Left ventricle myocardium inferior (tissue), 1 donor: ENCODE data around the gene FNTB. TPM values are rescaled to one million over a fixed set of nuclear protein-coding genes. Genes with fewer than 3 reads are reported as not detected.

Experiments used
- DNase-seq: peaks from one replicate; pipeline ENCODE4 v3.0.0-alpha.2; 2020
- H3K27ac ChIP-seq: fragments of 200-600 bp; replicated peaks from 2 replicates; pipeline ENCODE4 v1.8.0; 2021
- H3K27me3 ChIP-seq: fragments of 200-600 bp; 2 replicates; pipeline ENCODE4 v1.8.0; 2021; ENCODE audit warnings: low read depth
- H3K36me3 ChIP-seq: fragments of 200-600 bp; 2 replicates; pipeline ENCODE4 v1.8.0; 2021
- H3K4me1 ChIP-seq: fragments of 200-600 bp; 2 replicates; pipeline ENCODE4 v1.8.0; 2021
- H3K4me3 ChIP-seq: fragments of 200-600 bp; 2 replicates; pipeline ENCODE4 v1.8.0; 2021; ENCODE audit warnings: mild to moderate bottlenecking, moderate library complexity
- H3K9me3 ChIP-seq: fragments of 200-600 bp; replicated peaks from 2 replicates; pipeline ENCODE4 v1.8.0; 2021
- CTCF ChIP-seq: fragments of 200-600 bp; IDR thresholded peaks from 2 replicates; pipeline ENCODE4 v1.8.0; 2021; ENCODE audit warnings: antibody characterized with exemption, mild to moderate bottlenecking, borderline replicate concordance
- intact Hi-C: fragments of 100-400 bp; cut with micrococcal nuclease; formaldehyde crosslinking; loops from one replicate; pipeline ENCODE4 v1.11.0; 2022
- total RNA-seq: library from RNA; stranded (reverse); fragmentation: NEBNext Ultra II Directional; extraction: Animal tissue kit (Norgen Biotek cat#: 25700); gene quantifications from one replicate; pipeline ENCODE4 v1.2.1, GENCODE V29; 2021
- donor health status: DM: no; HTN: yes; CAD: no; lungs with severe emphysema.

Gene FNTB
- total RNA-seq, 1 donor from 2014 or later: 17.9 TPM

- peaks cover 35% of the 10 kb centered on the region for H3K4me1 ChIP-seq
- H3K4me3 ChIP-seq: no peak overlapping the region
- H3K9me3 ChIP-seq: no peaks in the 10 kb centered on the region
- no peaks in the 10 kb centered on the region for H3K27me3 ChIP-seq
- TF ChIP-seq CTCF: no peak
- no peaks in the 10 kb centered on the region for H3K36me3 ChIP-seq
- no peak overlapping the region for H3K27ac ChIP-seq
- no peak for DNase-seq
- intact Hi-C loops: no loop called here
Observed at GRCh38 chr14:64954491-64955240, 32.0 kb upstream of the FNTB start.

GRCh38 chr14:64955297-64955696, 31.4 kb upstream of the FNTB start:
- intact Hi-C loops: no loop called here
- Histone ChIP-seq H3K4me1 (peaks cover 32% of the 10 kb centered on the region), H3K9me3 (no peaks in the 10 kb centered on the region), H3K27ac (no peak overlapping the region), H3K36me3 (no peaks in the 10 kb centered on the region), H3K27me3 (no peaks in the 10 kb centered on the region), H3K4me3 (no peak overlapping the region)
- TF ChIP-seq CTCF: no peak
- no peak for DNase-seq

GRCh38 chr14:64956697-64957406, 29.8 kb upstream of the FNTB start:
- H3K27me3 ChIP-seq: no peaks in the 10 kb centered on the region
- H3K4me1 ChIP-seq: peaks cover 29% of the 10 kb centered on the region
- intact Hi-C loops: no loop called here
- no peak overlapping the region for H3K4me3 ChIP-seq
- no peak for DNase-seq
- H3K9me3 ChIP-seq: no peaks in the 10 kb centered on the region
- no peak for TF ChIP-seq CTCF
- H3K36me3 ChIP-seq: no peaks in the 10 kb centered on the region
- no peak overlapping the region for H3K27ac ChIP-seq

GRCh38 chr14:64958201-64958600, 28.5 kb upstream of the FNTB start:
- intact Hi-C loops: no loop called here
- Histone ChIP-seq H3K4me3 (no peak overlapping the region), H3K36me3 (no peaks in the 10 kb centered on the region), H3K4me1 (peaks cover 16% of the 10 kb centered on the region), H3K27me3 (no peaks in the 10 kb centered on the region), H3K9me3 (no peaks in the 10 kb centered on the region), H3K27ac (no peak overlapping the region)
- no peak for TF ChIP-seq CTCF
- DNase-seq: no peak

- DNase-seq: no peak
- Histone ChIP-seq H3K4me3 (no peak overlapping the region), H3K36me3 (no peaks in the 10 kb centered on the region), H3K9me3 (no peaks in the 10 kb centered on the region), H3K4me1 (peaks cover 12% of the 10 kb centered on the region), H3K27me3 (no peaks in the 10 kb centered on the region), H3K27ac (no peak overlapping the region)
- intact Hi-C loops: no loop called here
- no peak for TF ChIP-seq CTCF
Observed at GRCh38 chr14:64958743-64959142, 28.0 kb upstream of the FNTB start.
